TTC549 (cell line): ENCODE data around the gene SAMD4B.
"Not testable (repeated sequence)": the region's sequence is repeated elsewhere in the genome, so short reads cannot be mapped to it uniquely, and the experiment has no call there.

Experiments used
- FAIRE-seq: peaks from 2 replicates; lab custom pipeline; 2012; peaks lifted over from hg19 to GRCh38; lab: Jason Lieb, UNC

The SAMD4B gene

DNA sequence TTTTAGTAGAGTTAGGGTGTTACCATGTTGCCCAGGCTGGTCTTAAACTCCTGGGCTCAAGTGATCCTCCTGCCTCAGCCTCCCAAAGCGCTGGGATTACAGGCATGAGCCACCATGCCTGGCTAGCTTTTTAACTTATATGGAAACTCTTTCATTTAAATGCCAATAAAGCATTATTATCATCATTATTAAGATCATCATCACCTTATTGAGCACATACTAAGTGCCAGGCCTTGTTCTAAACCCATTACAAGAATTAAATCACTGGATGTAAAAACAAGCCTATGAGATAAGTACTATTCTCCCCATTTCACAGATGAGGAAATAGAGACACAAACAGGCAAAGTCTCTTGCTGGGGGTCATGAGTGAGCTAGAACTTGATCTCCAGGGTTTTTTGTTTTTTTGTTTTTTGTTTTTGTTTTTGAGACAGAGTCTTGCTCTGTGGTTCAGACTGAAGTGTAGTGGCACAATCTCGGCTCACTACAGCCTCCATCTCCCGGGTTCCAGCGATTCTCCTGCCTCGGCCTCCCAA, 7.7 kb upstream of the SAMD4B start:
- FAIRE-seq, result no peak

- no peak for FAIRE-seq
Measured at GRCh38 chr19:39335168-39335548, 7.1 kb upstream of the SAMD4B start.

GRCh38 chr19:39336483-39336882, 5.7 kb upstream of the SAMD4B start:
- FAIRE-seq, result no peak

GRCh38 chr19:39339674-39340073, 2.5 kb upstream of the SAMD4B start:
- no peak for FAIRE-seq

- FAIRE-seq, result not testable (repeated sequence)
Measured at GRCh38 chr19:39340156-39340555, 2.1 kb upstream of the SAMD4B start.

- FAIRE-seq, result no peak
Measured at GRCh38 chr19:39341129-39341718, 997 bp upstream of the SAMD4B start.

- FAIRE-seq, result no peak
Measured at GRCh38 chr19:39342647-39343305, 555 bp downstream of the SAMD4B start.

DNA sequence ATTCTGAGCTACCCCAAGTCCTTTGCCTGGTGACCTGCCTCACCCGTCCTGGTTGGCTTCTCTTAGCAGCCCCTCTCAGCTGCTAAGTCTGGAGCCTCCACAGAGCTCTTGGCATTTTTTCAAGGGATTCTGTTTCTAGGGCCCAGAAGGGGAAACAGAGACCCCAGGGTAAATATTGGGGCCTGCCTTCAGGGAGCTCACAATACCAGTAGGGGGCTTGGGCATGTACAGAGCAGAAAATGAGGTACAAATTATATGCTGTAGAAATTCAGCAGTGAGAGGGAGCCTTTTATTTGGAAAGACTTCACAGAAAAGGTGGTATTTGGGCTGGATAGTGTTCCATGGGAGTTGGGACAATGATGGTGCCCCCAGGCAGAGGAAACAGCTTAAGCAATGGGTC, 3.7 kb downstream of the SAMD4B start:
- no peak for FAIRE-seq

DNA sequence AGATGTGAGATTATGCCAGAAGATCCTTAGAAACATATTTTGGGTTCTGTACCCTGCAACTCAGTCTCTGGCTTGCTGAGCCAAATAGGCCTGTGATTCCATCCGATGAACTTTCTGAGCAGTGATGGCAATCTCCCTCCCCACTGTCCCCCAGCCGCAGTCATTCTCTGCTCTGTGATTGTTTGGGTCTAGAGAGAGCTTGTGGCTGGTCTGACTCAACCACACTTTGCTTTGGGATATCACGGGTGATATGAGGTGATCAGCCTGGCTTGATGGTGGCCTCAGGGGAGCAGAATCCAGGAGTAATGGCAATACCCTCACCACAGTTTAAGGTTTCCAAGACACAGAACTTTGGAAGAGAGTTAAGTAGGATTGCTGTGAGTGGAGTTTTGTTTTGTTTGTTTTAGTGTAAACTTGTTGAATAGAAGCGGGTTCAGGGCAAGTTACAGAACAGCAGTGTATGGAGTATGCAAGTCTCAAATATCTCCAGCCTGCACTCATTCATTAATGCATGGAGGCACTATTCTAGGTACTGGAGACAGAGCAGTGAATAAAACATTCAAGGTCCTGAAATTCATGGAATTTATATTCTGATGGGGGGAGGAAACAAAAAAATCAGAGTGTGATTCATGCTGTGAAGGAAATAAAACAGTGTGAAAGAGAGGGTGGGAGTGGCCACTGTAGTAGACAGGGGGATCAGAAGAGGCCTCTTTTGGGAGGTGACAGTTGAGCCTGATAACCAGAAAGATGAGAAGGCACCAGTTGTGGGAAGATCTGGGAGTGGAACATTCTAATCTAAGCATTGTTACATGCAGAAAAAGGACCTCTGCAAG, 5.3 kb downstream of the SAMD4B start:
- no peak for FAIRE-seq

- no peak for FAIRE-seq
Measured at GRCh38 chr19:39349326-39349725, 7.1 kb downstream of the SAMD4B start.

GRCh38 chr19:39350156-39350555, 7.9 kb downstream of the SAMD4B start:
- no peak for FAIRE-seq

- no peak for FAIRE-seq
Measured at GRCh38 chr19:39351537-39352064, 9.4 kb downstream of the SAMD4B start.

DNA sequence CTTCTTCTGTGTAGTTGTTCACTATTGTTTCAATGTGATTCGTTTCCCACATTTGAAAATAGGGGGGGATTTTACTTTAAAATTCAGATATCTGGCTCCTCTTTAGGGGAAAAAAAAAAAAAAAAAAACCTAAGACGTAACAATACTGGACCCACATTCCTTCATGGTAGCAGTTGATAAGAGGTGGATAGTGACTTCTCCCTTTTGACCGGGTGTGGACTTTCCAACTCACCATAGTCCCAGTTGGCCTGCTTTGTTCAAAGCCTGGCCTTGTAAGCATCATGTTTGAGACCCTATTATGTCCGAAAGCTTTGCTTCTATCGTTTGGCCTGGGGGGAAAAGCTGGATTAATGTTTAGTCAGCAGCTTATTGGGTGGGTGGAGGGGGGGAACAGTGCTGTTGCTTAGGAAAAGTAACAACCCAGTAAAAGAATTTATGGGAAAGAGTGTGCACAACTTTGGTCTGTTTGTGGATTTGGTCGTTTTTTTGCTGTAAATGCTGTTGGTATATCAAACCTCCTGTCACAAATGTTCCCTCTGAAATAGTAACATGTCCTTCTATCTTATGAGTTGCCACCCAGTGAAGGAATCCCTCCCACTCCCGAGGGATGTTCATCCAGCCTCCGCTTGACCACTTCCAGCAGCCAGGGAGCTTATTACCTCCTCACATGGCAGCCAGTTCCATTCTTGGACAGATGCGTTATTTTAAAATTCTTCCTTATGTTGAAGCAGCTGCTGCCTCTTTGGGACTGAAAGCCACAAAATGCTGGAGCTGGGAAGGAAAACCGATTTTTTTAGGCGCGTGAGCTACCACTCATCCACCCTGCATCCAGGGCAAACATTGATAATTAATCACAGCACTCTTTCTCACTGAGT, 10.4 kb downstream of the SAMD4B start:
- no peak for FAIRE-seq

- no peak for FAIRE-seq
Measured at GRCh38 chr19:39355253-39355652, 13.0 kb downstream of the SAMD4B start.

- no peak for FAIRE-seq
Measured at GRCh38 chr19:39356073-39356472, 13.9 kb downstream of the SAMD4B start.

DNA sequence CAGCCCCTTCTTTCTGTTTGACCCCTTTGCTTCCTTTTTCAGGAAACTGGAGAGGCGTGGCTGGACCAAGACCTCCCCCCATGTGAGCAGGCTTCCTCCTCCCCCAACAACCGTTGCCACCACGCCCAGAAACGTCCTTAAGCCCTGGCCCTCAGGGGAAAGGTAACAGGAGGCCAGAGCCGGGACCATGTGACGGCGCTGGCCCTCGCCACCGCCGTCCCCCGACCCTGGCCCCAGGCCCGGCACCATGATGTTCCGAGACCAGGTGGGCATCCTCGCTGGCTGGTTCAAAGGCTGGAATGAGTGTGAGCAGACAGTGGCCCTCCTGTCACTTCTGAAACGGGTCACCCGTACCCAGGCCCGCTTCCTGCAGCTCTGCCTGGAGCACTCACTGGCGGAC, 14.4 kb downstream of the SAMD4B start:
- FAIRE-seq, result no peak

DNA sequence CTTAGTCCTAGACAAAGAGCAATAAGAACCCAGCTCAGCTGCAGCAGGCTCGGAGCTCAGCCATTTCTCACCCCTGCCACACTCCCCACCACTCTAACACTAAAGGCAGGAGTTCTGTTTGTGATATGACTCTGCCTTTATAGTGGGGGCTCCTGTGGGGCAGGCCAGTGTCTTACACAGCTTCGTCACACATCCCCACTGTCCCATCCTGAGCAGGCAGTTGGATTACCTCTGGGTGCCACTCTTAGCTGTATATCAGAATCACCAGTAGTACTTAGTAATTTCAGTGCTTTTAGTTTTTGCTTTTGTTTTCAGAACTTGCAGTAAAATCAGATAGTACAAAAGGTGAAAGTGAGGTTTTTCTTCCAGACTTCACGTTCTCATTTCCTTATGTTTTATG, 16.8 kb downstream of the SAMD4B start:
- FAIRE-seq, result no peak

DNA sequence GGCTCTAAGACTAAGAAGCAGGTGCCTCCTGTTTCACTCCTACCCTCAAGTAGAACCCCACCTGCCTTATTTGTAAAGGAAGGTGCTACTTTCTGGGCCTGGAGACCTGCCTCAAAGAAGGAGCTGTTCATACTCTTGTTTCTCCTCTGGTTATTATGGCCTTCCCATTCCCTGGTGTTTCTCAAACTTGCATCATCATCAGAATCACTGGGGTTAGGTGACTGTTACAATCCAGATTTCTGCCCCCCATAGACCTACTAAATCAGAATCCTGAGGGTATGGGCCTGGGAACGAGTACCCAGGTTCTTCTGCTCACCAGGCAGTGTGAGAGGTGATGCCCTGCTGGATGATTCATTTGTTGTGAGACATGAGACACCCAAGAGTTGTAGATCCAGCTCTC, 18.4 kb downstream of the SAMD4B start:
- no peak for FAIRE-seq

DNA sequence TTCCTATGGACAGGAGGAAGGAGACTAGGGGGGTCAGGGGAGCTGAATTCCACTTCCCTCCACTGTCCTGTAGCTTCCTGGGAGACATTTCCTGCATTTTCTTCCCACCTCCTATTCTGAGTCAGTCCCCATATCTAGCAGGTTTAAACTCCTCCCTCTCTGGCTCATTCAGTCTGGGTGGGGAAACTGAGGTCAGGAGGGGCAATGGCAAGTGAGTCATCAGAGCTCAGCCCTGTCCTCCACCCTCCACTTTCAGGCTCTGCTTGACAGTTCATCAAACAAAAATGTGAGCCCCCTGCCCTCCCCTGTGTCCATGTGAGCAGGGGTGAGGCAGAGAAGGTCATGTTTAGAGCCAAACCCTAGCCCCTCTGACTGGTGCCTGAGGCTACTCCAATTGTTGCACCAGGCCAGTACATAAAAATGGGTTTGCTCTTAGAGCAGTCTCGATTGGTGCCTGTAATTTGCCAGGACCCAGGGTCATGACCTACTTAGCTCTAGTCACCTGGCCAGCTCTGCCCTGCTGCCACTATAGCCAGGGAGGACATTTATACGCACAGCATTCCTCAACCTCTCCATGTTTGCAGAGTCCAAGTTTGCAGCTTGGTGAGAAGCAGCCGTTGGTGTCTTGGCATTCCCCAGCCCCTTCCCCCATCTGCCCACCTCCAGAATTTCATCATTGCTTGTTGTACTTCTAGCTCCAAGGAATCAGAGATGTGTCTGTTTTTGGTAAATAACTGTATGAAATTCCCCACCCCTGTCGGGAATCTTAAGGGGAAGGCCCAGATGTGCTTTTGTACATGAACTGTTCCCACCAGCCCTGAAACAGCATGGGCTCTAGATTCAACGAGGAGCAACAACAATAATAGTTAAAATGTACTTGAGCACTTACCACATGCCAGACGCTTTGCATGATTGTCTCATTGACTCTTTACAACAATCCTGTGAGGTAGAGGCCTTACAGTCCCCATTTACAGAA, 20.7 kb downstream of the SAMD4B start:
- FAIRE-seq, result no peak

DNA sequence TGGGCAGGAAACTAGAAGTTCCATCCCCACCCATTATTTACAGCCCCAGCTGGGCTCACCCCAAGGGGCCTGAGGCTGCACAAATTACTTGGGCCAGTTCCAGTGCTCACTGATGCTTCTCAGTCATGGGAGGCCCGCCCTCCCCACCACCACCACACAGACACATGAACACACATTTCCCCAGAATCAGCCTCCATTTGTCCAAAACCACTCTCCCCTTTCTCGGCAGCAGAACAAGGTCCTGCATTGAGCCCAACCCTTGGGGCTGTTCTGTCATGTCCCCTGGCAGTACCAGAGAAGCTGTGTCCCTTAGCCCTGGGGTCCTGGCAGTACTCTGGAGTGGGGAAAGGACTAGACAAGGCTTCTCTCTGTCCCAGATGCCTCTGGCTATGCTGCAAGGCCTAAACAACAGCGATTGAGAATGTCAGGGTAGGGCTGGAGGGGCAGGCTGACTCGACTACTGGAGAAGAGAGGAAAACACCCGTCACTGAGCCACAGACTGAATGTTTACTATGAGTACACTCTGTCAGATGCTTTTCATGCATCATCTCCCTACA, 21.8 kb downstream of the SAMD4B start:
- no peak for FAIRE-seq
